ENCODE results near the gene R3HDM1.

DNA sequence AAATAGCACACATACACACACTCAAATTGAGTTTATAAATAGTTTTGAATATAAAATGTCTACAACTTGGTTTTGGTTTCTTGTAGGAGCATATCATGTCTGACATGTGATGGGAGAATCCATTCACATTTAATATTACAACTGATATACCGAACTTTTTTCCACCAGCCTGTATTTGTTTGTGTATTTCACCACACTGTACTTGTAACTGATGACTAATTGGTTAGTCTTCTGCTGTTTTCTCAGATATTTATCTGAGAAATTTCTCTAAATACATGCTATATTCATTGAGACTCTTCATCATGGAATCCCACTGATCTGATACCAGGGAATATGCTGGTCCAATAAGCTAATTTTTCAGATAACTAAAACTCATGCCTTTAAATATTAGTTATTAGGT, 154.1 kb downstream of the R3HDM1 start:
- no peak for TF ChIP-seq EZH2 (IDR thresholded peaks at IDR 0.05; ENCODE audit: borderline replicate concordance, insufficient read depth, low read length, poor library complexity, severe bottlenecking)
- TF ChIP-seq POLR2AphosphoS5 (IDR thresholded peaks at IDR 0.05), result no peak
- TF ChIP-seq, protein P1, sequence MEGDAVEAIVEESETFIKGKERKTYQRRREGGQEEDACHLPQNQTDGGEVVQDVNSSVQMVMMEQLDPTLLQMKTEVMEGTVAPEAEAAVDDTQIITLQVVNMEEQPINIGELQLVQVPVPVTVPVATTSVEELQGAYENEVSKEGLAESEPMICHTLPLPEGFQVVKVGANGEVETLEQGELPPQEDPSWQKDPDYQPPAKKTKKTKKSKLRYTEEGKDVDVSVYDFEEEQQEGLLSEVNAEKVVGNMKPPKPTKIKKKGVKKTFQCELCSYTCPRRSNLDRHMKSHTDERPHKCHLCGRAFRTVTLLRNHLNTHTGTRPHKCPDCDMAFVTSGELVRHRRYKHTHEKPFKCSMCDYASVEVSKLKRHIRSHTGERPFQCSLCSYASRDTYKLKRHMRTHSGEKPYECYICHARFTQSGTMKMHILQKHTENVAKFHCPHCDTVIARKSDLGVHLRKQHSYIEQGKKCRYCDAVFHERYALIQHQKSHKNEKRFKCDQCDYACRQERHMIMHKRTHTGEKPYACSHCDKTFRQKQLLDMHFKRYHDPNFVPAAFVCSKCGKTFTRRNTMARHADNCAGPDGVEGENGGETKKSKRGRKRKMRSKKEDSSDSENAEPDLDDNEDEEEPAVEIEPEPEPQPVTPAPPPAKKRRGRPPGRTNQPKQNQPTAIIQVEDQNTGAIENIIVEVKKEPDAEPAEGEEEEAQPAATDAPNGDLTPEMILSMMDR (IDR thresholded peaks at IDR 0.05; ENCODE audit: poor library complexity, severe bottlenecking), result no peak
- no peak for TF ChIP-seq EP300 (conservative IDR thresholded peaks at IDR 0.05; ENCODE audit: poor library complexity, severe bottlenecking)
